ENCODE data around the gene CRY1.
A peak's percentile ranks its signal among the peaks of the same experiment; 100 is the strongest.

CRY1 gene

GRCh38 chr12:107130830-107131611 is 37.7 kb upstream of the CRY1 start:
- H3K27ac ChIP-seq, result no peak overlapping the region
- TF ChIP-seq CTCF (conservative IDR thresholded peaks at IDR 0.05), result no peak

- no peak overlapping the region for H3K27ac ChIP-seq
- no peak for TF ChIP-seq CTCF (conservative IDR thresholded peaks at IDR 0.05)
Observed at GRCh38 chr12:107129315-107129930, 36.1 kb upstream of the CRY1 start.

DNA sequence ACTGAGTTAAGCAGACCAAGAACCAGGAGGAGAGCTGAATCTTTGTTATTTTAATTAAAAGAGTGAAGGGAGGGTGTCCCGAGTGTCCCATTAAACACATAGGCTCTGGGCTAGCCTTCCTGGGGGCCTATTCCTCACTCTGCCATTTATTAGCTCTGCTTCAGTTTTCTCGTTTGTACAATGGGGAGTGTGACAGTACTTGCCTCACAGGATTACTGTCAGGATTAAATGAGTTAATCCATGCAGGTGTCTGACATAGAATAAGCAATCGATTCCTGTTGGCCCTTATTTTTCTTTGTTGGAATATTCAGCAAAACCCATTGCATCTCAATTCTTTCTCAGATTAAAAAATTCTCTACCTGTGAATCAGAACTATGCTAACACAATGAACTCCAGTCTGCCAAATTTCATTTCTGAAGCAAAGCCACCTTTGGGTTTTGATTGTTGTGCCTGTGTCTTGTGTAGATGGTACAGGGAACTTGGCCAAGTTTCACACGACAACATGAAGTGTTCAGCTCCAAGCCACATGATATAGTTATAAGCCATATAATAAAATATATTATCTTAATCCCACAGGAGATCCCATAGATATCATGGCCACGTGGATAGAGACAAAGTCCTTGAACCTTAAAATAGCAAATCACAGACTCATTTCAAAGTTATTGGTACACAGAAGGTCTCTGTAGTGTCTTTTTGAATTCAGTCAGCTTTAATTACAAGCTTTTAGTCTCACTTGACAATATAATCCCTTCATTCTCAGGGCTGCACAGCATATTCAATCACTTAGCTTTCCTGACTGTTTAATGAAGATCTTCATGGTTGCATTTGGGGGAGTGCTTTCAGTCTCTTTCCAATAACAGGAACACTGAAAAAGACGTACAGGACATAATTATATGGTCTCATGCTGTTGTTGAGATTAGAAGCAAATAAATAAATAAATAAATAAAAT is 34.4 kb upstream of the CRY1 start:
- no peak for TF ChIP-seq CTCF (conservative IDR thresholded peaks at IDR 0.05)
- no peak overlapping the region for H3K27ac ChIP-seq

GRCh38 chr12:107126796-107127481 is 33.6 kb upstream of the CRY1 start:
- H3K27ac ChIP-seq, result no peak overlapping the region
- peak; percentile 75 for TF ChIP-seq CTCF (conservative IDR thresholded peaks at IDR 0.05)

- H3K27ac ChIP-seq, result no peak overlapping the region
- no peak for TF ChIP-seq CTCF (conservative IDR thresholded peaks at IDR 0.05)
Observed at GRCh38 chr12:107125833-107126232, 32.5 kb upstream of the CRY1 start.

DNA sequence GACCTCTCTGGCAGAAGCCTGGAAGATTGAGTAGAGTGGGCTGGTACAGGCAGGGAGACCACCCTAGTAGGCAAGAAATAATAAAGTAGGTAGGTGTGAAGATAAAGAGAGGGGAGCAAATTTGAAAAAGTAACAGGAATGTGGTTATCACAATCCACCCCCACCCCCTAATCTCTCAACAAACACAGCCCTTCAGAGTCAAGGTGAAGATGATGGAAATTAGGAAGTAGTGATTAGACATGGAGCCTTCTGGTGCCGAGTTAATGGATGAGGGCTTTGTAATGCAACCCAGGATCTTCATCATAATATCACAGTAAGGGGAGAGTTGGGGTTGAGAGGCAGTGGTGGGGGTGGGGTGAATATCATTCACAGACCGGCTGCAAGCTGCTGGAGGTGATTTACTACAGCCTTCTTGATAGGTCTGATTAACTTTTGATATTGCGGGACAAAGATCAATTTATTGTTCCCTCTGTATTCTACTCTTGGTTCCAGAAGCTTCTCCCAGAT is 29.2 kb upstream of the CRY1 start:
- TF ChIP-seq CTCF (conservative IDR thresholded peaks at IDR 0.05), result no peak
- no peak overlapping the region for H3K27ac ChIP-seq

Data from VCaP (cell line).